ENCODE results near the gene ICAM5.

DNA sequence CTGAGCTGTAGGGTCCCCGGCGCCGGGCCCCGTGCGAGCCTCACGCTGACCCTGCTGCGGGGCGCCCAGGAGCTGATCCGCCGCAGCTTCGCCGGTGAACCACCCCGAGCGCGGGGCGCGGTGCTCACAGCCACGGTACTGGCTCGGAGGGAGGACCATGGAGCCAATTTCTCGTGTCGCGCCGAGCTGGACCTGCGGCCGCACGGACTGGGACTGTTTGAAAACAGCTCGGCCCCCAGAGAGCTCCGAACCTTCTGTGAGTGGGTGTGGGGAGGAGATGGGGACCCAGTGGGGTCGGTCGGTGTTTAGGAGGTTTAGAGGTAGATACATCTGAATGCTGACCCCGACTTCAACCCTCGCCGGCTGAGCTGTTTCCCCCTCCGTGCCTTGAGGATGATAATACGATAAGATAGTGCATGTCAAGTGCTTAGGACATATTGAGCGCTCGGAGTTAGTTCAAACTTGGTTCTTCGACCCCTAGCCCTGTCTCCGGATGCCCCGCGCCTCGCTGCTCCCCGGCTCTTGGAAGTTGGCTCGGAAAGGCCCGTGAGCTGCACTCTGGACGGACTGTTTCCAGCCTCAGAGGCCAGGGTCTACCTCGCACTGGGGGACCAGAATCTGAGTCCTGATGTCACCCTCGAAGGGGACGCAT lies 1.9 kb downstream of the ICAM5 start:
- TF ChIP-seq EZH2phosphoT487 (IDR thresholded peaks at IDR 0.05; ENCODE audit: borderline replicate concordance, low read length) = no peak
- TF ChIP-seq, protein P1, sequence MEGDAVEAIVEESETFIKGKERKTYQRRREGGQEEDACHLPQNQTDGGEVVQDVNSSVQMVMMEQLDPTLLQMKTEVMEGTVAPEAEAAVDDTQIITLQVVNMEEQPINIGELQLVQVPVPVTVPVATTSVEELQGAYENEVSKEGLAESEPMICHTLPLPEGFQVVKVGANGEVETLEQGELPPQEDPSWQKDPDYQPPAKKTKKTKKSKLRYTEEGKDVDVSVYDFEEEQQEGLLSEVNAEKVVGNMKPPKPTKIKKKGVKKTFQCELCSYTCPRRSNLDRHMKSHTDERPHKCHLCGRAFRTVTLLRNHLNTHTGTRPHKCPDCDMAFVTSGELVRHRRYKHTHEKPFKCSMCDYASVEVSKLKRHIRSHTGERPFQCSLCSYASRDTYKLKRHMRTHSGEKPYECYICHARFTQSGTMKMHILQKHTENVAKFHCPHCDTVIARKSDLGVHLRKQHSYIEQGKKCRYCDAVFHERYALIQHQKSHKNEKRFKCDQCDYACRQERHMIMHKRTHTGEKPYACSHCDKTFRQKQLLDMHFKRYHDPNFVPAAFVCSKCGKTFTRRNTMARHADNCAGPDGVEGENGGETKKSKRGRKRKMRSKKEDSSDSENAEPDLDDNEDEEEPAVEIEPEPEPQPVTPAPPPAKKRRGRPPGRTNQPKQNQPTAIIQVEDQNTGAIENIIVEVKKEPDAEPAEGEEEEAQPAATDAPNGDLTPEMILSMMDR (conservative IDR thresholded peaks at IDR 0.05; ENCODE audit: low read depth, low read length) = no peak

Measured in PC-3 (cell line).